Measurements from ENCODE around the gene SLC3A2.
A peak's percentile ranks its signal among the peaks of the same experiment; 100 is the strongest.
"Not testable (repeated sequence)": the region's sequence is repeated elsewhere in the genome, so short reads cannot be mapped to it uniquely, and the experiment has no call there.

Gene SLC3A2

GRCh38 chr11:62880803-62881578, at the start of gene SLC3A2:
SLC3A2 (plus strand) TSS chr11:62880896; CDS start chr11:62881024, 128 bp downstream.
- peak; percentile 86 for DNase-seq

GRCh38 chr11:62830904-62831519, 49.7 kb upstream of the SLC3A2 start:
- DNase-seq, result no peak

- DNase-seq, result peak; percentile 100
Measured at GRCh38 chr11:62831520-62832335, 49.0 kb upstream of the SLC3A2 start, which contains the start of gene STX5. STX5 (minus strand) TSS chr11:62832051; CDS start chr11:62831243, 808 bp downstream.

- peak; percentile 25 for DNase-seq
Measured at GRCh38 chr11:62832336-62833234, 48.1 kb upstream of the SLC3A2 start, which contains the start of gene TEX54. TEX54 (minus strand) TSS chr11:62832841.

DNA sequence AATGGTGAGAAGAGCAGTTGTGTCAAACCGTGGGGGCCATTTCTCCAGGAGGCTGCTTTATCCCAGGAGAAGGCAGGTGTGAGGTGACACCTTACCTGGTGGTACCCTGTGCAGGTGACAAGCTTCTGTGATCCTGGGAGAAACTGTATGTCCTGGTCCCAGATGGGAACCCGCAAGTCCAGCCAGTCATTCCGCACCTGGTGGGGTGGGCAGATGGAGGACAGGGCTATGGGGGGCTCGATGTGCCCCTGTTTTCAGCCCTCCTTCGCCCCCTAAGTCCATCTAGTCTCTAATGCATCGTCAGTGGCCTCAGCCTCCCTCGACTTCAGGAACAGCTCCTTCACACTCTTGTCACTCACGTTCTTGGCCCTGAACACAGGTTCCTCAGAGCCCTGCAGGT, 45.4 kb upstream of the SLC3A2 start:
- no peak for DNase-seq

DNA sequence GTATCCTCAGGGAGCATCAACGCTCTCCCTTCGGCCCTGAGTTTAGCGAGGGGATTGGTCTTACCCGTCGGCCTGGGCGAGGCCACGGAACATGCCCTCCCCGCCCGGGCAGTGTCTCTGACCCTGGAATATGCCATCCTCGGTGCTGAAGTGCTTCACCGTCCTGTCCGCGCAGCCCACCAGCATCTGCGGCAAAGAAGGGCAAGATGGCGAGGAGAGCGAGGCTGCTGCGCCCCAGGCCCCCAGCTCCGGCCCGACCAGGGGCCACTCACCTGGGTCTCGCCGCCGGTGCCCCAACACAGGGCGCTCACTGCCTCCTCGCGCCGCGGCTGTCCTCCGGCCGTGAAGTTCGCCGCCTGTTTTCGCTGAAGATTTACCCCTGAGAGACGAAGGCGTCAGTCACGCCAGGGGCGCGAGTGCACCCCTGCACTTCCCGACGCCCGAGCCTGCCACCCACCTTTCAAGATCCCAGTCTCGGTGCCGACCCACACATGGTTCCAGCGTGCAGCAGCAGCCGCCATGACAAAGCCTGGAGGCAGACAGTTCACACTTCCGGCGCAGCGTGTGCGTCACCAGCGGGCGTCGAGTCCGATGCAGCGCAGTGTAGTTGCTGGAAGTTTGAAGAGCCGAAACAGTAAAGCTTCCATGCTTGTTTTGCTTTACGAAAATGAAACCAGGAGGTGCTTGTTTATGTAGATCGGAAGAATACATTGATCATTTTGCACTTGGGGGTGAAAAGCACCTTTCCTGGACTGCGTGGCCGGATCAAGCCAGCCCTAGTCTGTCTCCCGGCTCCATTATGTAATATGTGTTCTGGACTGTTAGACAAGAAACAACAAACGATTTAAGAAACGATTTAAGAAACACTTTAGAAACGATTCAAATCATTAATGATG, 41.4 kb upstream of the SLC3A2 start, which contains the start of gene WDR74:
Gene WDR74, minus strand, starts transcription at position 541 of the 896 bp plus-strand sequence. Its CDS starts 20 bp downstream, at position 521.
- peak; percentile 86 for DNase-seq

- DNase-seq, result peak; percentile 47
Measured at GRCh38 chr11:62840721-62841360, 39.9 kb upstream of the SLC3A2 start.

DNA sequence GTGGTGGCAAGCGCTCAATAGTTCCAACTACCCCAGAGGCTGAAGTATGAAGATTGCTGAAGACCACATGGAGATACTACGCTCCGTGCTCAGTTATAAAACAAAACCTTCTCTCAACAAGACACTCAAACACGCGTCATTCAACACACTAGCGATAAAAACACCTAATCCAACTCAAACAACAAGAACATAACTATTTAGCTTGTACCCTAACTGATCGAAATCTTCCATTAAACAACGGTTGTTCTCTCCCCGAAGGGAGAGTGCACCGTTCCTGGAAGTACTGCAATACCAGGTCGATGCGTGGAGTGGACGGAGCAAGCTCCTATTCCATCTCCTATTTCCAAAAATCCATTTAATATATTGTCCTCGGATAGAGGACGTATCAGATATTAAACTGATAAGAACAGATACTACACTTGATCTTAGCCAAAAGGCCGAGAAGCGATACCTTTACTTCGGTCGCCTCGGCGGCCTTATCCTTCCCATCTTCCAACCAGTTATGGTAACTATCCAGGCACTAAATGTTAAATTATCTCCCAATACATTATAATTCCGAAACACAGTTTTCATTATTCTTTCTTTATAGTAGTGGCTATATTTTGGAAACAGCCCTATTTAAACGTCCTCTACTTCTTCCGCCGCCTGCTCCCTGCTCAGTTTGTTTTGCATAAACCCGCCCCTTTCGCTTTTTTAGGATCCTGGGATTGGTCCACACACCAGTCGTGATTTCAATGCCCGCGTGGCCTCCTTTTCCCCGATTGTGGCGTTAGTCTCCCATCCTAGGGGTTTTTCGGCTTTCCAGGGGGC, 39.1 kb upstream of the SLC3A2 start:
- peak; percentile 76 for DNase-seq

DNA sequence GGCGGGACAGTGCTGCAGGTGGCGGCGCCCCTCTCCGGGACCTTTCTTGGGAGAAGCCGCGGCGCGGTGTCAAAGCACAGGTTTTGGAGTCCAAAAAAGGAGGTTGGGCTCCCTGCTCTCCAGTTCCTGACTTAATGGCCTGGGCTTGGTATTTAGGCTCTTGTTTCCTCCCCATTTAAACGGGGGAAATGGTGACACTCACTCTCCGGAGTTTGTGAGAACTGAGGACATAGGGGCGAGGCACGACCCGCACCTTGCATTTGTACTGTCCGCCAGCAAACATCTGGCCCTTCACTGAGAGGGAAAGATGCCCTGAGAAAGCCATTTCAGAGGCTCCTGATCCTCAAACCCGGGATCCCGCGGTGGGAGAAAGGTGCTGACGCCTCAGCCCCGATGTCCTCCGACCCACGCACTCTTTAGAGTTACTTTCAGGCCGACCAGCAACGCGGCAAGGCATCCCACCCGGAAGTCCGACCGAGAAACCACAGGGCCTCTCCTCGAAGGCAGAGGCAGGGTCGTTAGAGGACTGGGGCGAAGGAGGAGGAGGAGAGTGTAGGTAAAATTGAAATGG, 38.4 kb upstream of the SLC3A2 start:
- peak; percentile 31 for DNase-seq

GRCh38 chr11:62842891-62843290, 37.8 kb upstream of the SLC3A2 start:
- DNase-seq, result not testable (repeated sequence)

DNA sequence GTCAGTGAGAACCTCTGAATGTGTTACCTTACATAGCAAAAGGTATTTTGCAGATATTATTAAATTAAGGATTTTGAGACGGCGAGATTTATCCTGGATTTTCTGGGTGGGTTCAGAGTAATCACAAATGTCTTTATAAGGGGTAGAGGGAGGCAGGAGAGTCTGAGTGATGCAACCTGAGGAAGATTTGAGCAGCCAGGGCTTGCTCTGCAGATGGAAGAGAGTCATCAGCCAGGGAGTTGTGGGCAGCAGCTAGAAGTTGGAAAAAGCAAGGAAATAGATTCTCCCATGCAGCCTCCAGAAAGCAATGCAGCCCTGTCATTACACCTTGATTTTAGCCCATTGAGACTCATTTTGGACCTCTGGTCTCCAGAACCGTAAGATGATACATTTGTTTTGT, 37.2 kb upstream of the SLC3A2 start:
- no peak for DNase-seq

GRCh38 chr11:62844154-62844553, 36.5 kb upstream of the SLC3A2 start:
- no peak for DNase-seq

GRCh38 chr11:62846177-62846576, 34.5 kb upstream of the SLC3A2 start:
- DNase-seq, result no peak

- DNase-seq, result no peak
Measured at GRCh38 chr11:62847767-62848314, 32.9 kb upstream of the SLC3A2 start.

DNA sequence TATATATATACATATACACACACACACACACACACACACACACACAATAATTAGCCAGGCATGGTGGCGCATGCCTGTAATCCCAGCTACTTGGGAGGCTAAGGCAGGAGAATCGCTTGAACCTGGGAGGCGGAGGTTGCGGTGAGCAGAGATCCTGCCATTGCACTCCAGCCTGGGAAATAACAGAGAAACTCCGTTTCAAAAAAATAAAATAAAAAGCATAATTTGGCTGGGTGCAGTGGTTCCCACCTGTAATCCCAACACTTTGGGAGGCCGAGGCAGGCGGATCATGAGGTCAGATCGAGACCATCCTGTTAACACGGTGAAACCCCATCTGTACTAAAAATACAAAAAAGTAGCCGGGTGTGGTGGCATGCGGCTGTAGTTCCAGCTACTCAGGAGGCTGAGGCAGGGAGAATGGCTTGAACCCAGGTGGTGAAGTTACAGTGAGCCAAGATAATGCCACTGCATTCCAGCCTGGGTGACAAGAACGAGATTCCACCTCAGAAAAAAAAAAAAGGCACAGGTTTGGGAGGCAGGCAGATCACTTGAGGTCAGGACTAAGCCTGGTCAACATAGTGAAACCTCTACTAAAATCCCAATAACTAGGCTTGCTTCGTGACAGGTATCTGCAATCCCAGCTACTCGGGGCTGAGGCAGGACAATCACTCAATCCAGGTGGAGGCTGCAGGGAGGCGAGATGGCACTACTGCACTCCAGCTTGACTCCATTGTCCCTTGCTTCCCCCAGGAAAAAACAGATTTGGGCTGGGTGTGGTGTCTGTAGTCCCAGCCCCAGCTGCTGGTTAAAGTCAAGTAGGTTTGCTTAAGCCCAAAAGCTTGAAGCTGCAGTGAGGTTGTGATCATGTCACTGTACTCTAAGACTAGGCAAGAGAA, 29.5 kb upstream of the SLC3A2 start:
- DNase-seq, result no peak

DNA sequence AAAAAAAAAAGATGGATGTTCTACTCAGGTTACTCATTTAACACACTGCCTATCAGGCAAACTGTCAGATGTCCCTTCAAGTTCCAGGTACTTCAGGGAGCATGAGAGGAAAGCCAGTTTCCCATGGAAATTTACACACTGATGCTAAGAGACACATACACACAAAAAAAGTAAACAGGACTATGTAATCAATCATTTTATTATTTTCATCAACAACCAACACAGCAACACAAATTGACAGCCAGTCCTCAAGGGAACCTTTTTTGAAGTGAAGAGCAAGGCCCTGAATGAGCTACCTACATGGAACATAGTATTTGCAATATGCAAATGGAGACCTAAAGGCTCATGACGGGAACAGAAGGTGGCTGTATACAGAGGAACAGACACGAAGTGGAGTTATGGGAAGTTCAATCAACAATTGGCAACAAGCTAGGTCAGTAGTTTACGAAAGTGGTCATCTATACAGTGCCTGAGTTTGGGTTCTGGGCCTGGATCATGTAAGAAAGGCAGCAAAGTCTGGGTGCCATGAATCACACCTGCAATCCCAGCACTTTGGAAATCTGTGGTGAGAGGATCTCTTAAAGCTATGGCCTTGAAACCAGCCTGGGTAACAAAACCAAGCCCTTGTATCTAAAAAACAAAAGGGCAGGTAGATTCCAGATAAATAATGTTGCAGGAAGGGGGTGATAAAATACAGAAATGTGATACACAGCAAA, 28.7 kb upstream of the SLC3A2 start:
- no peak for DNase-seq

- DNase-seq, result no peak
Measured at GRCh38 chr11:62852523-62853188, 28.0 kb upstream of the SLC3A2 start.

All from activated T-cell treated with anti-CD3 and anti-CD28 coated beads for 4 hours (primary cell).